ENCODE measurements around the gene TES. TPM values are rescaled to one million over a fixed set of nuclear protein-coding genes. Genes with fewer than 3 reads are reported as not detected.

TES gene
- polyA plus RNA-seq (2013), result 166 and 171 TPM in 2 replicates

- H3K27me3 ChIP-seq (ENCODE audit: insufficient read depth, low read length), result no peaks in the 10 kb centered on the region
- peak within 1 kb of the TSS; percentile 97 for H4K12ac ChIP-seq (ENCODE audit: low read depth, low read length)
- H3K23ac ChIP-seq (ENCODE audit: low read length), result no peak within 1 kb of the TSS
- peaks cover 9% of the 10 kb centered on the region for H3K79me1 ChIP-seq (ENCODE audit: low read length)
- peak within 1 kb of the TSS; percentile 91 for H4K91ac ChIP-seq (ENCODE audit: low read depth, low read length)
- no peaks in the 10 kb centered on the region for H3K9me3 ChIP-seq (ENCODE audit: insufficient read depth, low read depth, low read length)
- peak within 1 kb of the TSS; percentile 88 for H2AFZ ChIP-seq (ENCODE audit: insufficient read depth, low read length, poor library complexity)
- peak within 1 kb of the TSS; percentile 63 for H3K4me2 ChIP-seq (ENCODE audit: low read length)
- peak within 1 kb of the TSS; percentile 97 for H4K8ac ChIP-seq (ENCODE audit: low read depth, low read length)
- no peaks in the 10 kb centered on the region for H3K36me3 ChIP-seq (ENCODE audit: control insufficient read depth in 1 of 2, insufficient read depth in 2 of 2, low read length in 2 of 2)
- peak within 1 kb of the TSS; percentile 91 for H3K27ac ChIP-seq (ENCODE audit: low read depth, low read length)
- peak within 1 kb of the TSS; percentile 88 for H2BK5ac ChIP-seq (ENCODE audit: low read depth, low read length, poor library complexity)
- peak; percentile 86 to 91 for DNase-seq
- H3K4me1 ChIP-seq (ENCODE audit: control insufficient read depth in 1 of 2, insufficient read depth in 2 of 2, low read length in 2 of 2), result no peaks in the 10 kb centered on the region
- H3K4ac ChIP-seq (ENCODE audit: low read depth, low read length), result peak within 1 kb of the TSS; percentile 96
- H3K14ac ChIP-seq (ENCODE audit: low read length), result peak within 1 kb of the TSS; percentile 87
- peaks cover 8% of the 10 kb centered on the region for H3K79me2 ChIP-seq (ENCODE audit: control insufficient read depth, insufficient read depth, low read length, poor library complexity)
- H2BK120ac ChIP-seq (ENCODE audit: insufficient read depth, low read length, poor library complexity), result peak within 1 kb of the TSS; percentile 92
- H2BK12ac ChIP-seq (ENCODE audit: low read length), result no peak within 1 kb of the TSS
- H2AK5ac ChIP-seq (ENCODE audit: low read length), result peak within 1 kb of the TSS; percentile 44
- peak within 1 kb of the TSS; percentile 98 for H3K18ac ChIP-seq (ENCODE audit: low read length)
- peak within 1 kb of the TSS; percentile 83 for H3K4me3 ChIP-seq (ENCODE audit: low read depth, low read length)
- no CpG with 5 or more reads among the region's 83 CpGs for WGBS (ENCODE audit: extremely low coverage, insufficient coverage, insufficient read length)
- peak within 1 kb of the TSS; percentile 88 for H3K9ac ChIP-seq (ENCODE audit: low read length)
Observed at GRCh38 chr7:116210345-116211005, at the start of gene TES. Gene TES (plus strand): TSS chr7:116210539. CDS start chr7:116210708, 169 bp downstream.

GRCh38 chr7:116161728-116162127 lies 48.6 kb upstream of the TES start:
- H3K79me1 ChIP-seq (ENCODE audit: low read length), result no peaks in the 10 kb centered on the region
- peak in 1 of 2 donors; percentile 55 for DNase-seq
- no peak overlapping the region for H2AFZ ChIP-seq (ENCODE audit: insufficient read depth, low read length, poor library complexity)
- no peak overlapping the region for H3K4me3 ChIP-seq (ENCODE audit: low read depth, low read length)
- H3K4me1 ChIP-seq (ENCODE audit: control insufficient read depth in 1 of 2, insufficient read depth in 2 of 2, low read length in 2 of 2), result no peaks in the 10 kb centered on the region
- H3K27ac ChIP-seq (ENCODE audit: low read depth, low read length), result no peak overlapping the region
- H4K12ac ChIP-seq (ENCODE audit: low read depth, low read length), result no peak overlapping the region
- no peaks in the 10 kb centered on the region for H3K36me3 ChIP-seq (ENCODE audit: control insufficient read depth in 1 of 2, insufficient read depth in 2 of 2, low read length in 2 of 2)
- no peak overlapping the region for H3K18ac ChIP-seq (ENCODE audit: low read length)
- no peak overlapping the region for H2BK12ac ChIP-seq (ENCODE audit: low read length)
- no peak overlapping the region for H3K9ac ChIP-seq (ENCODE audit: low read length)
- H3K4ac ChIP-seq (ENCODE audit: low read depth, low read length), result no peak overlapping the region
- no peak overlapping the region for H4K91ac ChIP-seq (ENCODE audit: low read depth, low read length)
- no peak overlapping the region for H4K8ac ChIP-seq (ENCODE audit: low read depth, low read length)
- no peak overlapping the region for H3K23ac ChIP-seq (ENCODE audit: low read length)
- no peak overlapping the region for H2BK5ac ChIP-seq (ENCODE audit: low read depth, low read length, poor library complexity)
- H3K79me2 ChIP-seq (ENCODE audit: control insufficient read depth, insufficient read depth, low read length, poor library complexity), result no peaks in the 10 kb centered on the region
- H2BK120ac ChIP-seq (ENCODE audit: insufficient read depth, low read length, poor library complexity), result no peak overlapping the region
- H3K9me3 ChIP-seq (ENCODE audit: insufficient read depth, low read depth, low read length), result no peaks in the 10 kb centered on the region
- no peak overlapping the region for H2AK5ac ChIP-seq (ENCODE audit: low read length)
- no peaks in the 10 kb centered on the region for H3K27me3 ChIP-seq (ENCODE audit: insufficient read depth, low read length)
- no peak overlapping the region for H3K14ac ChIP-seq (ENCODE audit: low read length)
- no peak overlapping the region for H3K4me2 ChIP-seq (ENCODE audit: low read length)

- Histone ChIP-seq H2BK12ac (ENCODE audit: low read length) (no peak overlapping the region), H3K14ac (ENCODE audit: low read length) (no peak overlapping the region), H4K8ac (ENCODE audit: low read depth, low read length) (no peak overlapping the region), H3K23ac (ENCODE audit: low read length) (no peak overlapping the region), H2AFZ (ENCODE audit: insufficient read depth, low read length, poor library complexity) (no peak overlapping the region), H2AK5ac (ENCODE audit: low read length) (no peak overlapping the region), H3K79me1 (ENCODE audit: low read length) (no peaks in the 10 kb centered on the region), H3K4me3 (ENCODE audit: low read depth, low read length) (no peak overlapping the region), H3K4me2 (ENCODE audit: low read length) (no peak overlapping the region), H3K4ac (ENCODE audit: low read depth, low read length) (no peak overlapping the region), H3K79me2 (ENCODE audit: control insufficient read depth, insufficient read depth, low read length, poor library complexity) (no peaks in the 10 kb centered on the region), H4K91ac (ENCODE audit: low read depth, low read length) (no peak overlapping the region), H3K27me3 (ENCODE audit: insufficient read depth, low read length) (no peaks in the 10 kb centered on the region), H3K36me3 (ENCODE audit: control insufficient read depth in 1 of 2, insufficient read depth in 2 of 2, low read length in 2 of 2) (no peaks in the 10 kb centered on the region), H3K4me1 (ENCODE audit: control insufficient read depth in 1 of 2, insufficient read depth in 2 of 2, low read length in 2 of 2) (no peaks in the 10 kb centered on the region), H3K9ac (ENCODE audit: low read length) (no peak overlapping the region), H3K9me3 (ENCODE audit: insufficient read depth, low read depth, low read length) (no peaks in the 10 kb centered on the region), H4K12ac (ENCODE audit: low read depth, low read length) (no peak overlapping the region), H3K18ac (ENCODE audit: low read length) (no peak overlapping the region), H2BK120ac (ENCODE audit: insufficient read depth, low read length, poor library complexity) (no peak overlapping the region), H2BK5ac (ENCODE audit: low read depth, low read length, poor library complexity) (no peak overlapping the region), H3K27ac (ENCODE audit: low read depth, low read length) (no peak overlapping the region)
- no peak for DNase-seq
Observed at GRCh38 chr7:116162254-116162653, 48.1 kb upstream of the TES start.

GRCh38 chr7:116162992-116163391 lies 47.3 kb upstream of the TES start:
- Histone ChIP-seq H2BK120ac (ENCODE audit: insufficient read depth, low read length, poor library complexity) (no peak overlapping the region), H2BK12ac (ENCODE audit: low read length) (no peak overlapping the region), H3K14ac (ENCODE audit: low read length) (no peak overlapping the region), H4K12ac (ENCODE audit: low read depth, low read length) (no peak overlapping the region), H3K27me3 (ENCODE audit: insufficient read depth, low read length) (no peaks in the 10 kb centered on the region), H2AFZ (ENCODE audit: insufficient read depth, low read length, poor library complexity) (no peak overlapping the region), H3K4me3 (ENCODE audit: low read depth, low read length) (no peak overlapping the region), H3K9ac (ENCODE audit: low read length) (no peak overlapping the region), H3K79me1 (ENCODE audit: low read length) (no peaks in the 10 kb centered on the region), H4K8ac (ENCODE audit: low read depth, low read length) (no peak overlapping the region), H3K79me2 (ENCODE audit: control insufficient read depth, insufficient read depth, low read length, poor library complexity) (no peaks in the 10 kb centered on the region), H3K4ac (ENCODE audit: low read depth, low read length) (no peak overlapping the region), H3K23ac (ENCODE audit: low read length) (no peak overlapping the region), H4K91ac (ENCODE audit: low read depth, low read length) (no peak overlapping the region), H3K27ac (ENCODE audit: low read depth, low read length) (no peak overlapping the region), H2BK5ac (ENCODE audit: low read depth, low read length, poor library complexity) (no peak overlapping the region), H3K36me3 (ENCODE audit: control insufficient read depth in 1 of 2, insufficient read depth in 2 of 2, low read length in 2 of 2) (no peaks in the 10 kb centered on the region), H2AK5ac (ENCODE audit: low read length) (no peak overlapping the region), H3K18ac (ENCODE audit: low read length) (no peak overlapping the region), H3K9me3 (ENCODE audit: insufficient read depth, low read depth, low read length) (no peaks in the 10 kb centered on the region), H3K4me2 (ENCODE audit: low read length) (no peak overlapping the region), H3K4me1 (ENCODE audit: control insufficient read depth in 1 of 2, insufficient read depth in 2 of 2, low read length in 2 of 2) (no peaks in the 10 kb centered on the region)
- no peak for DNase-seq

All from trophoblast cell (in vitro differentiated cells and primary cell).